Measurements from ENCODE around the gene ZNF768.
"Not testable (repeated sequence)": the region's sequence is repeated elsewhere in the genome, so short reads cannot be mapped to it uniquely, and the experiment has no call there.

DNA sequence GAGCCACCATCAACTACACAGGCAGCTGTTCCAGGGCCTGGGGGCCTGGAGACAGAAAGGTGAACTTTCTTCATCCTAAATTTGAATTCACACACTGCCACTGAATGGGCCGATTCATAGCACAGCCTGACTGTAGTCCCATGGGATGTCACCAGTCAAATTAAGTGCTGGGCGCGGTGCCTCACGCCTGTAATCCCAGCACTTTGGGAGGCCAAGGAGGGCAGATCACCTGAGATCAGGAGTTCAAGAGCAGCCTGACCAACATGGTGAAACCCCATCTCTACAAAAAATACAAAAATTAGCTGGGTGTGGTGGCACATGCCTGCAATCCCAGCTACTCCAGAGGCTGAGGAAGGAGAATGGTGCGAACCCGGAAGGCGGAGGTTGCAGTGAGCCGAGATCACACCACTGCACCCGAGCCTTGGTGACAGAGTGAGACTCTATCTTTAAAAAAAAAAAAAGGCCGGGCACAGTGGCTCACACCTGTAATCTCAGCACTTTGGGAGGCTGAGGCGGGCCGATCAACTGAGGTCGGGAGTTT, 13.7 kb upstream of the ZNF768 start:
- TF ChIP-seq, protein P1, sequence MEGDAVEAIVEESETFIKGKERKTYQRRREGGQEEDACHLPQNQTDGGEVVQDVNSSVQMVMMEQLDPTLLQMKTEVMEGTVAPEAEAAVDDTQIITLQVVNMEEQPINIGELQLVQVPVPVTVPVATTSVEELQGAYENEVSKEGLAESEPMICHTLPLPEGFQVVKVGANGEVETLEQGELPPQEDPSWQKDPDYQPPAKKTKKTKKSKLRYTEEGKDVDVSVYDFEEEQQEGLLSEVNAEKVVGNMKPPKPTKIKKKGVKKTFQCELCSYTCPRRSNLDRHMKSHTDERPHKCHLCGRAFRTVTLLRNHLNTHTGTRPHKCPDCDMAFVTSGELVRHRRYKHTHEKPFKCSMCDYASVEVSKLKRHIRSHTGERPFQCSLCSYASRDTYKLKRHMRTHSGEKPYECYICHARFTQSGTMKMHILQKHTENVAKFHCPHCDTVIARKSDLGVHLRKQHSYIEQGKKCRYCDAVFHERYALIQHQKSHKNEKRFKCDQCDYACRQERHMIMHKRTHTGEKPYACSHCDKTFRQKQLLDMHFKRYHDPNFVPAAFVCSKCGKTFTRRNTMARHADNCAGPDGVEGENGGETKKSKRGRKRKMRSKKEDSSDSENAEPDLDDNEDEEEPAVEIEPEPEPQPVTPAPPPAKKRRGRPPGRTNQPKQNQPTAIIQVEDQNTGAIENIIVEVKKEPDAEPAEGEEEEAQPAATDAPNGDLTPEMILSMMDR (conservative IDR thresholded peaks at IDR 0.05 in 1 of 2, IDR thresholded peaks at IDR 0.05 in 1 of 2; ENCODE audit: low read depth in 1 of 2, low read length in 2 of 2) = not testable (repeated sequence)
- not testable (repeated sequence) for TF ChIP-seq EZH2 (IDR thresholded peaks at IDR 0.05; ENCODE audit: low read length, missing control alignments)
